PC-3 (cell line): ENCODE measurements around the gene ELMO3. TPM values are rescaled to one million over a fixed set of nuclear protein-coding genes. Genes with fewer than 3 reads are reported as not detected.

ENCODE experiments used
- ATAC-seq: fragments of 200-7000 bp; cut with Tn5 transposase; 2 replicates; pipeline ENCODE4 v1.9.1; 2020; ENCODE audit warnings: mild to moderate bottlenecking, moderate library complexity
- BruUV-seq: library from RNA; stranded (reverse); fragments of 400-500 nt; replicated peaks from 2 replicates; lab custom pipeline; 2021; lab: Mats Ljungman, UMichigan
- CTCF ChIA-PET: fragments of 300-600 bp; sonication (Branson Sonifier 250); formaldehyde crosslinking; loops from one replicate; lab custom pipeline; 2022; ENCODE audit warnings: antibody characterized with exemption; lab: Charles Lee
- POLR2A ChIA-PET: fragments of 300-600 bp; sonication (Branson Sonifier 250); formaldehyde crosslinking; loops from one replicate; lab custom pipeline; 2022; ENCODE audit warnings: antibody characterized with exemption; ENCODE audit not compliant: unreplicated experiment; lab: Charles Lee
- DNase-seq: peaks from one replicate; pipeline ENCODE4 v3.0.0-alpha.2; 2015
- H2AFZ ChIP-seq: fragments of 300-600 bp; sonication (generic); 2 replicates; pipeline ENCODE4 v1.6.0; 2016; ENCODE audit warnings: antibody characterized with exemption, low read length
- H3F3A ChIP-seq: fragments of 300-600 bp; sonication (generic); one replicate; pipeline ENCODE4 v1.6.0; 2017; ENCODE audit warnings: antibody characterized with exemption, low read length, control low read depth, mild to moderate bottlenecking; ENCODE audit not compliant: unreplicated experiment
- H3K27ac ChIP-seq: fragments of 300-600 bp; sonication (generic); 2 replicates; pipeline ENCODE4 v1.5.1; 2016; ENCODE audit warnings: mild to moderate bottlenecking, low read length
- H3K27me3 ChIP-seq: fragments of 300-600 bp; sonication (generic); 2 replicates; pipeline ENCODE4 v1.6.1; 2016; ENCODE audit warnings: low read length, mixed read lengths
- H3K36me3 ChIP-seq: fragments of 300-600 bp; sonication (generic); 2 replicates; pipeline ENCODE4 v1.6.1; 2016; ENCODE audit warnings: low read depth, mixed run types, low read length, mixed read lengths
- H3K4me1 ChIP-seq: fragments of 300-600 bp; sonication (generic); 2 replicates; pipeline ENCODE4 v1.5.1; 2016; ENCODE audit warnings: low read length; ENCODE audit not compliant: insufficient read depth
- H3K4me2 ChIP-seq: fragments of 300-600 bp; sonication (generic); 2 replicates; pipeline ENCODE4 v1.6.0; 2016; ENCODE audit warnings: low read length
- H3K4me3 ChIP-seq: fragments of 300-600 bp; sonication (generic); 2 replicates; pipeline ENCODE4 v1.5.1; 2016; ENCODE audit warnings: mild to moderate bottlenecking, low read length, mixed read lengths
- H3K79me2 ChIP-seq: fragments of 300-600 bp; sonication (generic); 2 replicates; pipeline ENCODE4 v1.6.1; 2017; ENCODE audit warnings: low read length, mixed read lengths
- H3K9ac ChIP-seq: fragments of 300-600 bp; sonication (generic); 2 replicates; pipeline ENCODE4 v1.6.0; 2016; ENCODE audit warnings: mild to moderate bottlenecking, low read length
- H3K9me2 ChIP-seq: fragments of 300-600 bp; sonication (generic); replicated peaks from 2 replicates; pipeline ENCODE4 v1.6.1; 2016; ENCODE audit warnings: mixed run types, low read length, mixed read lengths
- H3K9me3 ChIP-seq: fragments of 300-600 bp; sonication (generic); 2 replicates; pipeline ENCODE4 v1.6.1; 2016; ENCODE audit warnings: low read length, mixed read lengths
- H4K20me1 ChIP-seq: fragments of 300-600 bp; sonication (generic); 2 replicates; pipeline ENCODE4 v1.6.1; 2016; ENCODE audit warnings: low read length, mixed read lengths
- CTCF ChIP-seq: fragments of 300-600 bp; sonication (generic); conservative IDR thresholded peaks from 2 replicates; pipeline ENCODE4 v1.5.1; 2017; ENCODE audit warnings: antibody characterized with exemption, low read depth, mild to moderate bottlenecking, low read length
- EZH2 ChIP-seq: fragments of 300-600 bp; sonication (generic); IDR thresholded peaks from one replicate; pipeline ENCODE4 v1.6.1; 2017; ENCODE audit warnings: antibody characterized with exemption, mild to moderate bottlenecking, low read length; ENCODE audit not compliant: unreplicated experiment
- EZH2phosphoT487 ChIP-seq: fragments of 300-600 bp; sonication (generic); IDR thresholded peaks from 2 replicates; pipeline ENCODE4 v1.6.1; 2018; ENCODE audit warnings: mild to moderate bottlenecking, antibody characterized with exemption, low read length, borderline replicate concordance
- intact Hi-C: fragments of 100-400 bp; cut with micrococcal nuclease; formaldehyde crosslinking; loops from 2 replicates; pipeline ENCODE4 v1.9.0; 2023
- total RNA-seq: library from RNA; depleted of rRNA; stranded (reverse); fragments of >200 nt; gene quantifications from 2 replicates; pipeline ENCODE4 v1.2.3, GENCODE V29; 2014

Gene ELMO3
- total RNA-seq, 1 experiment from 2014 or later = 2.2 TPM

GRCh38 chr16:67245186-67245585, 46.3 kb downstream of the ELMO3 start:
- Histone ChIP-seq H3K27ac (peak overlapping the region; percentile 88), H3K9ac (peak overlapping the region; percentile 60; the same call in 1 of the 2 replicates), H3K36me3 (no peaks in the 10 kb centered on the region), H3K27me3 (no peaks in the 10 kb centered on the region), H3K9me3 (no peaks in the 10 kb centered on the region), H3K4me2 (peak overlapping the region; percentile 95), H2AFZ (no peak overlapping the region), H3K4me1 (peaks cover 69% of the 10 kb centered on the region), H3F3A (peaks cover 15% of the 10 kb centered on the region), H3K9me2 (no peaks in the 10 kb centered on the region), H3K79me2 (peaks cover 54% of the 10 kb centered on the region), H3K4me3 (peak overlapping the region; percentile 89), H4K20me1 (no peaks in the 10 kb centered on the region)
- DNase-seq (no peak), ATAC-seq (no peak)
- TF ChIP-seq EZH2 (no peak), EZH2phosphoT487 (no peak), CTCF (no peak)
- BruUV-seq = no TSS peak
- intact Hi-C loops = loop anchor here (10.0 kb wide), 1 partner anchor 50 kb away; the partner anchor contains the start of genes E2F4, ELMO3 and EXOC3L1
- ChIA-PET CTCF (no interaction called here), POLR2A (no interaction called here)

GRCh38 chr16:67245674-67246080, 46.7 kb downstream of the ELMO3 start:
- no TSS peak for BruUV-seq
- peaks cover 49% of the 10 kb centered on the region for H3K79me2 ChIP-seq

More at GRCh38 chr16:67245674-67246080, 46.7 kb downstream of the ELMO3 start:
- Histone ChIP-seq H2AFZ (peak overlapping the region; percentile 64), H3K36me3 (no peaks in the 10 kb centered on the region), H3K27me3 (no peaks in the 10 kb centered on the region), H3K9me2 (no peaks in the 10 kb centered on the region), H3F3A (peaks cover 15% of the 10 kb centered on the region), H4K20me1 (no peaks in the 10 kb centered on the region), H3K9ac (peak overlapping the region; percentile 60), H3K4me1 (peaks cover 65% of the 10 kb centered on the region), H3K4me2 (peak overlapping the region; percentile 95), H3K9me3 (no peaks in the 10 kb centered on the region), H3K4me3 (peak overlapping the region; percentile 89), H3K27ac (peak overlapping the region; percentile 88)
- ATAC-seq (no peak), DNase-seq (peak; percentile 39)
- intact Hi-C loops = loop anchor here (10.0 kb wide), 1 partner anchor 51 kb away; the partner anchor contains the start of genes E2F4, ELMO3 and EXOC3L1
- TF ChIP-seq EZH2 = no peak
- no peak for TF ChIP-seq CTCF
- no peak for TF ChIP-seq EZH2phosphoT487
- ChIA-PET CTCF (interaction anchor here (1.1 kb wide), 1 partner anchor 31 kb away, joined by 3 read pairs; no protein-coding TSS in a partner anchor), POLR2A (interaction anchor here (0.6 kb wide), 1 partner anchor 57 kb away, joined by 3 read pairs; no protein-coding TSS in a partner anchor)
